Measurements from ENCODE around the gene SLC19A1.

Gene SLC19A1

DNA sequence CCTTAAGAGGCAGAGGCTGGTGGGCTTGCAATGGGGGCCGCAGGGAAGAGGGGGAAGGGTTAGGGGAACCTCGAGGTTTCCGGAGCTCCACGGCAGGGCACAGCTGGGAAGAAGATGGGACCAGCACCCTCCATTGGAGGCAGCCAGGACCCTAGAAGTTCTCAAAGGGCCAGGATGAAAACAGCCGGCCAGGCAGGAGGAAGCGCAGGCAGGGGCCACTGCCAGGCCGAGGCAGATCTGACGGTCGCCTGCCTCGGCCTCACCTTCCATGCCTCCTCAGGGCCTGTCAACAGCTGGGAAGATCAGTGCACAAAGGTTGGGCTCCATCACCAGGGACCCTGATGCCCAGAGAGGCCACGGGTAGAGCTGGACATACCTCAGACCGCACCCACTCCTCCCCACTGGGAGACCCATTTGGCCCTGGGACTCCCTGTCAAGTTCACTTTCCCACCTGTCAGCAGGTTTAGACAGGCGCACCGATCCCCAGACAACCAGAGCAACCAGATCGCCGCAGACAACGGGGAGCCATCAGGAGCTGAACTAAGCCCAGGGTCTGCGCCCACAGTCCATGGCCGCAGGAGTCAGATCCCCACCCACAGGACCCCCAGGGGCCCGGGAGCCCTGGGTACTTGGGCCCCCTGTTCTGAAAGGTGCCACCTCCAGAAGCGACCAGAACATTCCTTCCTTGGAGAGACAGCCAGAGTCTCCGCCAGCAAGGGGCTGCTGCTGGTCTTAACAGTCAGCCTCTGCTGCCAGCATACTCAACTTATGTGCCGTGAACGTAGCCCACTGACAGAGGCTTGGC is 2.2 kb downstream of the SLC19A1 start:
- Histone ChIP-seq H3K4me1 (ENCODE audit: insufficient read depth, low read length) (peaks cover 49% of the 10 kb centered on the region), H3K36me3 (ENCODE audit: insufficient read depth, low read length) (peaks cover 60% of the 10 kb centered on the region), H3K27ac (ENCODE audit: low read length) (0 out of 2 replicates have a peak overlapping the region, but pooled peaks have one; percentile 19), H3K79me2 (ENCODE audit: insufficient read depth, low read length) (peaks cover 65% of the 10 kb centered on the region), H3K4me3 (ENCODE audit: low read depth in 1 of 2, low read length in 2 of 2) (peak overlapping the region in 1 of 2 experiments; percentile 77; a peak in 1 of 4 replicates), H3K9me3 (ENCODE audit: insufficient read depth, low read length, severe bottlenecking) (no peaks in the 10 kb centered on the region), H3K27me3 (ENCODE audit: insufficient read depth, low read length, poor library complexity) (no peaks in the 10 kb centered on the region), H4K20me1 (ENCODE audit: insufficient read depth, low read length) (peaks cover 62% of the 10 kb centered on the region), H2AFZ (ENCODE audit: low read depth, low read length) (no peak overlapping the region), H3K4me2 (ENCODE audit: insufficient read depth, low read length) (peak overlapping the region; percentile 97; the same call in 1 of the 2 replicates), H3K9ac (ENCODE audit: low read depth, low read length) (peak overlapping the region; percentile 66; the same call in 1 of the 2 replicates)
- ATAC-seq (ENCODE audit: insufficient read depth, low read depth) (no peak), DNase-seq (no peak)
- TF ChIP-seq EZH2 (IDR thresholded peaks at IDR 0.05; ENCODE audit: borderline replicate concordance, low read depth, low read length, severe bottlenecking), result no peak
- TF ChIP-seq, protein P1, sequence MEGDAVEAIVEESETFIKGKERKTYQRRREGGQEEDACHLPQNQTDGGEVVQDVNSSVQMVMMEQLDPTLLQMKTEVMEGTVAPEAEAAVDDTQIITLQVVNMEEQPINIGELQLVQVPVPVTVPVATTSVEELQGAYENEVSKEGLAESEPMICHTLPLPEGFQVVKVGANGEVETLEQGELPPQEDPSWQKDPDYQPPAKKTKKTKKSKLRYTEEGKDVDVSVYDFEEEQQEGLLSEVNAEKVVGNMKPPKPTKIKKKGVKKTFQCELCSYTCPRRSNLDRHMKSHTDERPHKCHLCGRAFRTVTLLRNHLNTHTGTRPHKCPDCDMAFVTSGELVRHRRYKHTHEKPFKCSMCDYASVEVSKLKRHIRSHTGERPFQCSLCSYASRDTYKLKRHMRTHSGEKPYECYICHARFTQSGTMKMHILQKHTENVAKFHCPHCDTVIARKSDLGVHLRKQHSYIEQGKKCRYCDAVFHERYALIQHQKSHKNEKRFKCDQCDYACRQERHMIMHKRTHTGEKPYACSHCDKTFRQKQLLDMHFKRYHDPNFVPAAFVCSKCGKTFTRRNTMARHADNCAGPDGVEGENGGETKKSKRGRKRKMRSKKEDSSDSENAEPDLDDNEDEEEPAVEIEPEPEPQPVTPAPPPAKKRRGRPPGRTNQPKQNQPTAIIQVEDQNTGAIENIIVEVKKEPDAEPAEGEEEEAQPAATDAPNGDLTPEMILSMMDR (IDR thresholded peaks at IDR 0.05; ENCODE audit: borderline replicate concordance, extremely low read depth, low read length, poor library complexity, severe bottlenecking), result no peak

DNA sequence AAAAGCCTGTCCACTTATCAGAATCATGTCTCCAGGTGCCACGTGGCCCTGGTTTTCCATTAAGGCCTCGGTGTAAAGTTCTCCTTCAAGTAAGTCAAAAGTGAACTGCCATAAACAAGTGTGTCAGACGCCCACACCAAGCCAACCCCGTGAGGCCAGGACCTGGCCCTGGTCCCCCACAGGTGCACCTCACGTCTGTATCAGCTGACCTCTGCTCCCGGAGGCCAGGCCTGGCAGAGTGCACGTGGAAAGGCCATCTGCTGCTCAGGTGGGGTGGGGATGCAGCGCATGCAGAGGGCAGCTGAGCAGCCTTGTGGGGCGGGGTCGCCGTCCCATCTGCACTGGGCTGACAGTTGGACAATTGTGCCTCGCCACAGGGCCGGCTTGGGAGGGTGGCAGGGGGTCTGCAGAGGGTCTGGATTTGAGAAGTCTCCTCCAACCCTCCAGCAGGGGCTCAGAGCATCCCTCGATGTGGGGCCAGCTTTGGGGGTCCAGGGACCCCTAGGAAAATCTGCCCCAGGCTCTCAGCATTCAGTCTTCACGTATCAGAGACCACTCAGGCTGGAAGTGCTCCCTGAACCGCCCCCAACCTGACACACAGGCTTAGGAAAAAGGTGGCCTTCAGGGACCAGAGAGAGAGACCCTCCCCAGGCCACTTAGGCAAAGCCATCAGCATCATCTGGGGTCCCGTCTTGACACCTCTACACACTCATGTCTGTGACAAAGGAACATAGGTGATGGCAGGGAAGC is 3.0 kb downstream of the SLC19A1 start:
- Histone ChIP-seq H2AFZ (ENCODE audit: low read depth, low read length) (no peak overlapping the region), H3K27me3 (ENCODE audit: insufficient read depth, low read length, poor library complexity) (no peaks in the 10 kb centered on the region), H3K36me3 (ENCODE audit: insufficient read depth, low read length) (peaks cover 68% of the 10 kb centered on the region), H3K4me1 (ENCODE audit: insufficient read depth, low read length) (peaks cover 49% of the 10 kb centered on the region), H3K27ac (ENCODE audit: low read length) (no peak overlapping the region), H3K9ac (ENCODE audit: low read depth, low read length) (no peak overlapping the region), H3K4me2 (ENCODE audit: insufficient read depth, low read length) (peak overlapping the region; percentile 97; the same call in 1 of the 2 replicates), H3K79me2 (ENCODE audit: insufficient read depth, low read length) (peaks cover 73% of the 10 kb centered on the region), H4K20me1 (ENCODE audit: insufficient read depth, low read length) (peaks cover 70% of the 10 kb centered on the region), H3K9me3 (ENCODE audit: insufficient read depth, low read length, severe bottlenecking) (no peaks in the 10 kb centered on the region), H3K4me3 (ENCODE audit: low read depth in 1 of 2, low read length in 2 of 2) (no peak overlapping the region)
- DNase-seq (no peak), ATAC-seq (ENCODE audit: insufficient read depth, low read depth) (no peak)
- no peak for TF ChIP-seq EZH2 (IDR thresholded peaks at IDR 0.05; ENCODE audit: borderline replicate concordance, low read depth, low read length, severe bottlenecking)
- TF ChIP-seq, protein P1 (IDR thresholded peaks at IDR 0.05; ENCODE audit: borderline replicate concordance, extremely low read depth, low read length, poor library complexity, severe bottlenecking), result no peak

DNA sequence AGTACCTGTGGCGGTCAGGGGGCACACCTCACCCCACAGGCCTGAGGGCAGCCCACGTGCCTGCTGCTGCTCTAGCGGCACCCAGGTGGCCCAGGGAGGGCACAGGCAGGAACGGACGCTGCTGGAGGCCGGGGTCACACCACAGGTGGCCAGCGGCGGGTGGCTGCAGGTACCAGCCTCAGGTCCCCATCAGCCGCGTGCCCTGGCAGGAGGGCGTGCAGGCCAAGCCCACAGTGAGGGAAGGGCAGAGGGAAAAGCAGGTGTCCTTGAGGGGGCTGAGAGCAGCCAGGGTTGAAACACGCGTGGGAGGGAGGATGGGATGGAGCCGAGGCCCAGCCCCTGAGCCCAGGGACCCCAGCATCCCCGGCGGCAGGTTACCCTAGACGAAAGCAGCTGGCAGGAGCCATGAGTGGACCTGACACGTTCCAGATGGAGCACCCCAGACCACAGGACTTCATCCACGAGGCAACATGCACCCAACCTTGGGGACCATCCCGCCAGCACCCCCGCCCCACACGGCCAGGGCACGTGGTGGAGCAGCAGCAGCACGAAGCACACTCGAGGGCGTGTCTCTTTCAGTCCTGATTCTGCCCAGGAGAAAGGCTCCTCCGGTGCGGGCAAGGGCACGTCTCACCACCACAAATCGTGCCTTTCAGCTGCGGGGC is 3.7 kb downstream of the SLC19A1 start:
- no peak for DNase-seq
- ATAC-seq (ENCODE audit: insufficient read depth, low read depth), result no peak
- H4K20me1 ChIP-seq (ENCODE audit: insufficient read depth, low read length), result peaks cover 77% of the 10 kb centered on the region

More for the DNA sequence above, 3.7 kb downstream of the SLC19A1 start:
- Histone ChIP-seq H3K4me3 (ENCODE audit: low read depth in 1 of 2, low read length in 2 of 2) (no peak overlapping the region), H3K4me1 (ENCODE audit: insufficient read depth, low read length) (peaks cover 46% of the 10 kb centered on the region), H3K9me3 (ENCODE audit: insufficient read depth, low read length, severe bottlenecking) (no peaks in the 10 kb centered on the region), H3K27me3 (ENCODE audit: insufficient read depth, low read length, poor library complexity) (no peaks in the 10 kb centered on the region), H3K79me2 (ENCODE audit: insufficient read depth, low read length) (peaks cover 80% of the 10 kb centered on the region), H3K4me2 (ENCODE audit: insufficient read depth, low read length) (no peak overlapping the region; the same call in 1 of the 2 replicates), H3K9ac (ENCODE audit: low read depth, low read length) (no peak overlapping the region), H3K36me3 (ENCODE audit: insufficient read depth, low read length) (peaks cover 75% of the 10 kb centered on the region), H3K27ac (ENCODE audit: low read length) (no peak overlapping the region), H2AFZ (ENCODE audit: low read depth, low read length) (no peak overlapping the region)
- TF ChIP-seq, protein P1 (IDR thresholded peaks at IDR 0.05; ENCODE audit: borderline replicate concordance, extremely low read depth, low read length, poor library complexity, severe bottlenecking), result no peak
- TF ChIP-seq EZH2 (IDR thresholded peaks at IDR 0.05; ENCODE audit: borderline replicate concordance, low read depth, low read length, severe bottlenecking), result no peak
